ENCODE measurements around the gene NOVA1.

The NOVA1 gene

GRCh38 chr14:26448181-26448855 lies 149.5 kb downstream of the NOVA1 start:
- no peak for DNase-seq (ENCODE audit: low read depth in 2 of 2, low spot score in 1 of 2)

DNA sequence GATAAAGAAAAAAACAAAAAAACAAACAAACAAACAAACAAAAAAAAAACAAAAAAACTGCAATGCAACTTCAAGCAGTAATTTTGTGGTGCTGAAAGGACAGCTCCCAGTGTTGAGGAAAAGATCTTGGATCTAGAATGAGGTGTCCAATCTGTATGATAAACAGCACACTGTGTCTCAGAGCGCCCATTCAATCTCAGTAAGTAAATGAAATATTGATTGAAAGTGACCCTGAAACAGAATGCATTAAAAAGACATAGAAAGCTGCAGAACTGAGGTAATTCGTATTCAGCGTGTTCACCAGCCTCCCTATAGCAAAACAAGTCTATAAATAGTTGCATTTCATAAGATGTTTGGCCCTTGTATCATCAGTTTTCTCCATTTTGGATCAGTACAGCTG lies 153.0 kb downstream of the NOVA1 start:
- no peak for DNase-seq (ENCODE audit: low read depth in 2 of 2, low spot score in 1 of 2)

GRCh38 chr14:26443654-26444053 lies 154.2 kb downstream of the NOVA1 start:
- DNase-seq (ENCODE audit: low read depth in 2 of 2, low spot score in 1 of 2): no peak

- no peak for DNase-seq (ENCODE audit: low read depth in 2 of 2, low spot score in 1 of 2)
Measured at GRCh38 chr14:26429205-26429604, 168.6 kb downstream of the NOVA1 start.

DNA sequence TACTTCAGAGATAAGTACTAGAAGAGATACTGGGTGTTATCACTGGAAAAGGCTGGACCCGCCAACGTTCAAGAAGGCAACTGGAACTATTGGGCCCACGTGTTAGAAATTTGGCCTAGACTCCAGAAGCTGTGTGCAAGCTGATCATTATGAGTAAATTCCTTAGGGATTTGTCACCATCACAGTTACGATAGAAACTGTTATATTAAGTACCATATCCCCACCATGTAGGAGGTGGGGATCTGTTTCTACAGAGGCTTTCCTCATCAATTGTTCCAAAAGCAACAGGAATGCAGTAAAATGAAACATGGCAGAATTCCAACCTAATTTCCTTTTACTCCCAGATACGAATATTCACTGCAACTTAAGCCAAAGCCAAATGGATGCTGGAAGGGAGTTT lies 170.7 kb downstream of the NOVA1 start:
- DNase-seq (ENCODE audit: low read depth in 2 of 2, low spot score in 1 of 2): no peak

DNA sequence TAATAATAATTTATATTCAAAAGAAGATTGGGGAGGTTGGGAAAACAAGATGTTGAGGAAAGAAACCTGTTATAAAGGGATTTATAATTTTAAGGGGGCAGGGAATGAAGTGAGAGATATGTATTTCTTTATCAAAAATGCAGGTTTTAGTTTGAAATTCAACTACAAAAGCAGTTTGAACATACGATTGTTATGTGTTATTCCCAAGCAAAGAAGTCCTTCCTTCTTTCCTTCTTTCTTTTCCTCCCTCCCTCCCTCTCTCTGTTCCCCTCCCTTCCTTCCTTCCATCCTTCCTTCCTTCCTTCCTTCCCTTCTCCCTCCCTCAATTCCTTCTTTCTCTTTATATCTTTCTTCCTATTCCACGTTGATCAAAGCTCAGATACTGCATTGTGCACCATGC lies 173.3 kb downstream of the NOVA1 start:
- DNase-seq (ENCODE audit: low read depth in 2 of 2, low spot score in 1 of 2): no peak

- no peak for DNase-seq (ENCODE audit: low read depth in 2 of 2, low spot score in 1 of 2)
Measured at GRCh38 chr14:26415618-26416123, 182.2 kb downstream of the NOVA1 start.

GRCh38 chr14:26414926-26415325 lies 182.9 kb downstream of the NOVA1 start:
- DNase-seq (ENCODE audit: low read depth in 2 of 2, low spot score in 1 of 2): no peak

GRCh38 chr14:26414103-26414502 lies 183.7 kb downstream of the NOVA1 start:
- no peak for DNase-seq (ENCODE audit: low read depth in 2 of 2, low spot score in 1 of 2)

DNA sequence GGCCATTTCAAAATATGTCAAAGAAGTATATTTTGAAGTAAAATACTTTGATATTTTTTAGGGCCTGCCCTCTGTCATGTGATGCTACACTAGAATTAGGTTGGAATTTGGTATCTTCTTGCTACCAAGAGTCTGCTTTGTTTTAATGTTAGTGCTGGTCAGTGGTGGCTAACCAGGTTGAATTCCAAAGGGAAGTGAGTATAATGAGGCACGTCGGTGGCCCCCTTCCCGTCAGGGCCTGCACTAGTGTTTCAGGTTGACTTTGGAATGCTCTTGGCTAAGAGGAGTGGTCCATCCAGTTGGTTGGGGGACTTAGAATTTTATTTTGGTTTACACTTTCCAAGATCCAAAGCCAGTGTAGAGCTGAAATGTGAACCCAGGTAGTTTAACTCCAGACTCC lies 185.4 kb downstream of the NOVA1 start:
- DNase-seq (ENCODE audit: low read depth in 2 of 2, low spot score in 1 of 2): no peak

GRCh38 chr14:26410189-26410685 lies 187.6 kb downstream of the NOVA1 start:
- DNase-seq (ENCODE audit: low read depth in 2 of 2, low spot score in 1 of 2): no peak

GRCh38 chr14:26404927-26405326 lies 192.9 kb downstream of the NOVA1 start:
- DNase-seq (ENCODE audit: low read depth in 2 of 2, low spot score in 1 of 2): no peak

DNA sequence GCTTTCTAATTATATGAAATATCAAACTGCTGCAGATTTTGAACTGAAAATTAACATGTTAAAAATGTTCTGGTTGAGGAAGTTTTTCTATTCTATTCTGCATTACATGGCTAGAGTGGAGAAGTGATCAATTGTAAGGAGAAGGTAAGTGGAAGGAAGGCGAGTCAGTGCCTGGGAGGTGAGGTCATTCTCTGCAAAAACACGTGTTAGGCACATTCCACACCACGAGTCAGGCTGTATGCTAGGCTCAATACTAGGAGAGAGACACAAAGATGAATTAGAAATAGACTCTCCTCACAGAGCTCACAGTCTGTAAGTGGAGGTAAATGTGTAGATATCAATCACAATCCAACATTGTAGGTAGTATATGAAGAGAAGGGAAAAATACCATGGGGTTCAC lies 194.1 kb downstream of the NOVA1 start:
- no peak for DNase-seq (ENCODE audit: low read depth in 2 of 2, low spot score in 1 of 2)

- no peak for DNase-seq (ENCODE audit: low read depth in 2 of 2, low spot score in 1 of 2)
Measured at GRCh38 chr14:26402126-26402525, 195.7 kb downstream of the NOVA1 start.

DNA sequence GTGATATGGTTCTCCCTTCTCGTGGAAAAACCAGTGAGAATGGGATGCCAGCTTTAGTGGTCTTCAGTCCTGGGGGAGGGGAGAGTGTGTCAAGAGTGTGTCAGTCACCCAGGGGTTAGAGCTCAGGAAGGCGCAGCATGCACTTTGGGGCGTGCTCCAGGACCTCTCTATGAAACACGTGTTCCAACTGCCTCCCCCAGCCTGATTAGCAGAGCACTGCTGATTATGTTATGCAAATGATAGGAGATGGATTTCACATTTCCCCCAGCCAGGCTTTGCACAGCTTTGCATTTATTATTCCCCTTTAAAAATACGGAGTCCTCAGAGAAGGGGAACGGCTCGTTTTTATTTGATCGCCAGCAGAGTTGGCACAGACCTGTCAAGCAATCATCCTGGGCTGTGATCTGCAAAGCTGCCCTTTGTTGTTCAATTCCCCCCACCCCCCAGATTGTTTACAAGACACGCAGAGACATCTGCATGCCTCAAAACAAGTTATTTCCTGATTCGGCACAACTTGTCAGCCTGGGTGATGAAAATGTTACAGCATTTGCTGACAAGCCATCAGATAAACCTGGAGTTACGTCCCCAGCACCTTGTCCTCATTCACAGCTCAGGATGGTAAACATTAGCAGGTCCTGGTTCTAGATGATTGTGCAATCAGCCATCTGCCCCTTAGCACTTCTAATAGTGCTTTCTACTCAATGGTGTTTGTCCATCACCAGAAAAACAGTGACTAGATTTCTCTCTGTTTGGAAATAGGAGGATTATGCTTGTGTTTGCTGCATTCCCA lies 196.5 kb downstream of the NOVA1 start:
- DNase-seq (ENCODE audit: low read depth in 2 of 2, low spot score in 1 of 2): no peak

- DNase-seq (ENCODE audit: low read depth in 2 of 2, low spot score in 1 of 2): no peak
Measured at GRCh38 chr14:26400373-26400772, 197.5 kb downstream of the NOVA1 start.

GRCh38 chr14:26398616-26399015 lies 199.2 kb downstream of the NOVA1 start:
- no peak for DNase-seq (ENCODE audit: low read depth in 2 of 2, low spot score in 1 of 2)

Measured in stimulated activated CD8-positive, alpha-beta memory T cell treated with anti-CD3 and anti-CD28 coated beads, Interleukin-4, amount 100 ng/mL, for 1 hour (primary cell).